GM18867 (cell line): ENCODE data around the gene PPP2R5D.

Experiments used
- ATAC-seq: cut with Tn5 transposase; IDR thresholded peaks from one replicate; pipeline ENCODE4 v1.9.1; 2021; ENCODE audit warnings: mild to moderate bottlenecking, moderate library complexity; ENCODE audit not compliant: unreplicated experiment

Gene PPP2R5D

DNA sequence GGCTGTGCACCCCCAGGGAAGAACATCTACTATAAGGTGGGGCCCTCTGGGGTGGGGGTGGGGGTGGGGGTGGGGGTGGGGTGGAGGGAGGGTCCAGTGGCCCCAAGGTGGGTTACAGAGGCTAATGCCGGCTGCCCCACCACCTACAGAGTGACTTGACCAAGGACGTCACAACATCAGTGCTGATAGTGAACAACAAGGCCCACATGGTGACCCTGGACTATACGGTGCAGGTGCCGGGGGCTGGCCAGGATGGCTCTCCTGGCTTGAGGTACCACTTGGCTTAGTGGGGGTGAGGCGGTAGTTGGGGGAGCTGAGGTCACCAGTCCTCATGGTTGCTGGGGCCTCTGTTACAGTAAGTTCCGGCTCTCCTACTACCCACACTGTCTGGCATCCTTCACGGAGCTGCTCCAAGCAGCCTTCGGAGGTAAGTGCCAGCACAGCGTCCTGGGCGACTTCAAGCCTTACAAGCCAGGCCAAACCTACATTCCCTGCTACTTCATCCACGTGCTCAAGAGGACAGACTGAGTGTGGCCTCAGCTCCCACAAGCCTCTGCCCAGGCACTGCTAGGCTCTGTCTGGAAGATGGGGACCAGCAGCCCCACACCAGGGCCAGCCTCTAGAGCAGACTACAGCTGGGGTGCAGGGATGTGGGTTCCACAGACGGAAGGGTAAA lies 21.1 kb upstream of the PPP2R5D start:
- ATAC-seq, result no peak

DNA sequence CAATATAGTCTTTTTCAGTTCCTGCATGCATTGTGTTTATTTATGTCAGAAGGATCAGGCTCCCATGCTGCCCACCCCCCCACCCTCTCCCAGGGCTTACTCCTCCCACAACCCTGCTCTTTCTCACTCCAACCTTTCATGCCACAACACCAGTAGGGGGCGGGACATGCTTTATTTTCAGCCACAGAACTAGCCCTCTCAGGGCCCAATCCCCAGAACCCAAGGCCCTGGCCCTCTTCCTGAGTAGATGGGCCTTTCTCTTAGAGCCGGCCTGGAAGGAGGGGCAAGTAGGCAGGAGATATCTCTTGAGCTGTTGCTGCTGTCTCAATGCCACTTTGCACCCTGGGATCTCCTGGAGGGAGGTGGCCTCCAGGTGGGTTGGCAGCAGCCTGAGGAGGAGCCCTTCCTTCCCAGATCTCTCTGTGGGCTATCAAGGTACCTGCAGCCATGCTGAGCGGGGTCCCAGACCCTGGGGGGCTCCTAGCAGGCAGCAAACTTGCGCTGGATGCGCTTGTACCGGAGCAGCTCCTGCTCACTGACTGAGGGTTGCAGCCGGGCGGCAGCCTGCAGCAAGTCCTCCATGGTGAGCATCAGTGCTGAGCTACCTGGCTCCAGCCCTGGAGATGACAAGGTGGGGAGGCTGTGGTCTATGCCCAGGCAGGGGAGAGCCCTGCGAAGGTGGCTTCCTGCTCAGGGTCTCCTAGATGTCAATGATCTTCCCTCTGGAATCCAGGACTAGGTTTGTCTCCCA lies 20.3 kb upstream of the PPP2R5D start:
- ATAC-seq, result no peak

DNA sequence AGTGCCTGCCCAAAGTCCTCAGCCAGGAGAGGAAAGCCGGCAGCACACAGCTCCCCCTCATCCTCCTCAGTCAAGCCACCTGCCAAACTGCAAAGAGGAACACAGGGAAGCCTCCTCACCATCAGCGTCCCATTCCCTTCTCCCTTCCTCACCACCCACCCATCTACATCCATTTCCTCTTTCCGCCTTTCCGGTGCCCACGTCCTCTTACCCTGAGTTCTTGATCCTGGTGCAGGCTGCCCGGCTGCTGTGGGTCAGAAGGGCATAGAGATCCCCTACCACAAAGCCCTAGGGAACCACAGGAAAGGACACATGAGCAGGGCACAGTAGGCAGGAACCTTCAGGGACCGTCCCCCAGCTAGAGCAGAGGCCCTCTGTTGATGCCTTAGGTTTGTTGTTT lies 17.8 kb upstream of the PPP2R5D start:
- no peak for ATAC-seq

DNA sequence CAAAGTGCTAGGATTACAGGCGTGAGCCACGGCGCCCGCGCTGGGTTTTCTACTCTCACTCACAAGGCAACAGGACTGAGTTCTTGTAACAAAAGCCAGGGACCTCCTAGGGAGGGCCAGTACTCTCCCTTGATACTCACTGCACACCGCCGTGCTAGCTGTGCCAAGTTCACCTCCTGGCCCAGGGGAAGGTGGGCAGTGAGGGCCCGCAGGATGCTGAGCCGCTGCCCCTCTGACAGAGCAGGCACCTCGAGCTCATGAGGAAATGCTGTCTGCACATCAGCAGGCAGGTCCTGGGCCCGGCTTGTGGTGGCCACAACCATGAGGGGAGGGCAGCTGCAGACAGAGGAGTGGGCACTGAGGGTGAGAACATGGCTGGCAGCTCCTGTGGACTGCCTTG lies 17.1 kb upstream of the PPP2R5D start:
- no peak for ATAC-seq

DNA sequence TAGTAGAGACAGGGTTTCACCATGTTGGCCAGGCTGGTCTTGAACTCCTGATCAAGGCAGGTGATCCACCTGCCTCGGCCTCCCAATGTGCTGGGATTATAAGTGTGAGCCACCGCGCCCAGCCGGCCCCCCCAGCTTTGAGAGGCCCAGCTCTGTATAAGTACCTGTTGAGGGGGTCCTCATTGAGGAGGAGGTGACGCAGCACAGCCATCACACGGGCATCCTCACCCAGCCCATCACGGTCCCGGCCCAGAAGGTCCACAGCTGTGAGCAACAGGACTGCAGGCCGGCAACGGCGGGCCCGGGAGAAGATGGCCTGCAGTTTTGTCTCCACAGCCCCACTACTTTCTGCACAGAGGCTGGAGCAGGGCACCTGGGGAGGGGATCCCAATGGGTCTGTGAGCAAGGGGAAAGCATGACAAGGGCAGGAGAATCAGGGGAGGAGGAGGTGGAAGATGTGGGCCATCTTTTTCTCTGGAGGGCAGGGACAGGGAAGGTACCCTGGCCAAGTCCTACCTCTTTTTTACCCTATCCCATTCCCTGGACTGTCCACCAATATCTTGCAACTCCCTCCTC lies 16.2 kb upstream of the PPP2R5D start:
- no peak for ATAC-seq

DNA sequence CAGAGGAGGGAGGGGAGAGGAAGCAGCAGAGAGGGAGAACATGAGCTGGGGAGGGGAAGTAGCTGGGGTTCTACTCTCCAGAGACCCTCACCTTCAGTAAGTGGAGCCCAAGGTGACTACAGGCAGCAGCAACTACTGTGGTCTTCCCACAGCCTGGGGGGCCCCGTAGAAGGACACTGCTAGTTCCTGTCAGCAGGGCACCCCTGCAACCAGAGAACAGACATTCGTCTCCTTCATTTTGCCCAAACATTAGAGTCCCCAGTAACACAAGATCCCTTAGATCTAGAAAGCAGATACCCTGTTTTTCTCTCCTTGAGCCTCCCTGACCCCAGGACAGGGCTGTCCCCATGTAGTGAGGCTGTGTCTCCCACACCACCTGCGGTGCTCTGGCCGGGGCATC lies 15.6 kb upstream of the PPP2R5D start:
- ATAC-seq, result no peak

DNA sequence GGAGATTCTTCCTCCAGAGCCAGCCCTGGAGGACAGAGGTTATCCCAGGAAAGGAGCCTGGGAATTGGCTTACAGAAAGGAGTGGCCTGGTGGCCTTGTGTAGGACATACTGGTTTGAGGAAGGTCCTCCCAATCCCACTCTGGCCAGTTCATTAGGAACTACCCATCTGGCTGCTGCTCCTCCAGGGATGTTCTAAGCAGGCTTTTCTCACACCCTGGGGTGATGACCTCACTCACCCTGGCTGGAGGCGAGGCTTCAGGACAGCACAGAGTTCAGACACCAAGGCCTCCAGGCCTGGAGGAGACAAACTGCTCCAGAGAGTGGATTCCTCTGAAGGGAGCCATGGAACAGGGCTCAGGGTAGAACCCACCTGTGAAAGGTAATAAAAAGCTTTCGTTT lies 14.9 kb upstream of the PPP2R5D start:
- ATAC-seq, result no peak

DNA sequence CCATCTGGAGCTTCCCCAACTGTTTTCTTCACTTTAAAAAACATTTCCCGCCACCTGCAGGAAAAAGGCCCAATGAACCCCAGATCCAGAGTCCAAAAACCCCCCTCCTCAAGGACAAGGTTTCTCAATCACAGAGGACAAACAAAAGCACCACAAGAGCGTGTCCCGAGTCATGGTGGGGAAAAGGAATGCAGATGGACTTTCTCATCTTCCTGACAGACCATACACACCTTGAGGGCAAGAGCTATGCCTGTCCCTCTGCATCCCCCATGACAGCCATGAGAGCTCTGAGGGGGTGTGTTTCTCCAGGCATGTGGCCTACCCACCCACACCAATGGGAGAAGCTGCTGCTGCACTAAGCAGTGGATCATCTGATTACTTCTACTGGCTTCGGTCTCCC lies 14.4 kb upstream of the PPP2R5D start:
- no peak for ATAC-seq

DNA sequence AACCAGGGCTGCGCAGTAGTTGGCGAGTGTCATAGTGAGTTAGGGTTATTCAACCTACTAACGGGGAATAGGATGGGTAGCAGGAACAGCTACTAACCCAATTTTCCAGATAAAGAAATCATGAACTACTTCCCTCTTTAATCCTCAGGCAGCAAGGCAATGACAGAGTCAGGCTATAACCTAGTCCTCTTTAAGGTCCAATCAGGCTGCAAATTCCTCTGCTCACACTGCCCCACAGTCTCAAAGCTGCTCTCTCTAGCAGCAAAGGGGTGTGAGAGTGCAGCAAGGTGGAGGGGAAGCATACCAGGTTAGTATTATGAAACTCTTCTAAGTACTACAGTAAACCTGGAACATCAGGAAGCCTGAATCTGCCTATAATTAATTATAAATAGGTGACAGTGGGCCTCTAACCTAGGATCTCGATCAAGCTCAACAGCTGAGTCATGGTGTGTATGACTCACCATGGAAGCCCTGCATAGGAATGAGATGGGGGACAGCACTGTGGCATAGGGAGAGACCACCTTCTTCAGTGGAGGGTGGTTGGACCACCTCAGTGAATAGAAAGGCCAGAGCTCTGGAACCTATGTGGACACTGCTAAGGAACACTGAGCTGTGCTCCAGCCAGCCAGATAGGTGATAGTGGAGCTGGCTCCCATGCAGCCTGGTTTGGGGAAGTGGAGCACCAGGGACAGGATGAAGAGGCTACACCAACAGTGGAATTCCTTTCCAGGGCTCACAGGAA lies 13.3 kb upstream of the PPP2R5D start:
- ATAC-seq, result no peak

DNA sequence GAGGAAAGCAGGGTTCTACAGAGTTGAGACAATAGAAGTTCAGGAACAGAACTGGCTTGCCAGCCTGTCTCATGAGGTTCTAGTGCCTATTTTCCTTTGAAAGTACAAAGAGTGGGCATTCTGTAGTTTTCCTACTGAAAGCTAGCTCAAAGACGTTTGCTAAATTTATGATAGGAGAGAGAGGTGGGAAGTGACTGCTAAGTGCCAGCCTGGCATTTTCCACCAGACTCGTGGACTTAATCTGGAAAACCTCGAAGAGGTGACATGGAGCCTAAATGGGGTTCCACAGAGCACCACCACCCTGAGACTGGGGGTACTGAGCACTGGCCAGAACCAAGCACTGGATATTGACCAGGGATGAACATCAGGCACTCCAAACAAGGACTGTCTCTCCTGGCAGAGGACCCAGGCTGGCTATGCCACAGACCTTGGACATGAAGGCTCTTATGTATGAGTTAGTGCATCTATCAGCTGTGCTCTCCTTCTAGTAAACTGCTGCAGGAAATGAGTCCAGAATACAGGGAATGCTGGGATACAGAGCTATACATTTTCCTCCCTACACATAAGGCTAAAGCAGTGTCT lies 12.5 kb upstream of the PPP2R5D start:
- no peak for ATAC-seq

DNA sequence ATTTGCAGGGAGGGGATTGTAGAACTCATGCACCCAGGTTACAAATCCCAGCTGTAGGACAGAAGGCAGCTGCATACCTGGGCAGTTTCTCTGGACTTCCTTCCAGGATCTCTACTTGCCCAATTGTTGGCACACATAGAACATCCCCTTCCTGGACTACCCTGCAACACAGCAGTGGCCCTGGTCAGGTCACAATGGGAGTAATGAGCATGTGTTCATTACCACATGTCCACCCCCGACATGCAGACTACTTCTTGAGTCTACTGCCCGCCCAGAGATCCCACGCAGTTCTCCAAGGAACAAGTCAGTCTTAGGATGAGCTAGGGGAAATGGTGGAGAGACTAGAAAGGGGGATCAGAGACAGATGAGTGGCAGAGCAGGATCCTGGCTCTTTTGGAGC lies 10.4 kb upstream of the PPP2R5D start:
- no peak for ATAC-seq

DNA sequence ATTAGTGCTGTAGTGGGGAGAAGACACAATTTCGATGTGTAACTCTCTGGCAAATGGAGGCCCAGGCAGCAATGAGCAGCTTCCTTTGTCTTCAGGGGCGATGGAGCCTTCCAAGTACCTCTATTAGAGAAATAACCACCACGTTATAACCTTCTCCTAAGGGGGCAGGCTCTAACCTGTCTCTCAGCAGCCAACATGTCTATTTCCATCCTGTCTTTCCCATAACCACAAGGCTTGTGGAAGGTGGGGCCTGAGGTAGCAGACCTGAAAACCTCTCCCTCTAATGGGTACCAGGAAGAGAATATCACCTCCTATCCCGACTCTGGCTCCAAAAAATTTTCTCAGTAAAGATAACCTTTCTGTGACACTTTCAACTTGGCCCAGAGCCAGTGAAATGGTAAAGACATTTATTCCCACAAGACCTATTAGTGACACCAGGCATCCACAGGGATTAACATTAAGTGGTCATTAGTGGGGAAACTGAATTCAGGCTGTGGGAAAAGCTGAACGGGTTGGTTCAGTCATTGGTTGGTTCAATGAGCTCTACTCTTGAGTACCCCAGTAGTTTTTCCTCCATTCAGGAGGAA lies 9.4 kb upstream of the PPP2R5D start:
- no peak for ATAC-seq

DNA sequence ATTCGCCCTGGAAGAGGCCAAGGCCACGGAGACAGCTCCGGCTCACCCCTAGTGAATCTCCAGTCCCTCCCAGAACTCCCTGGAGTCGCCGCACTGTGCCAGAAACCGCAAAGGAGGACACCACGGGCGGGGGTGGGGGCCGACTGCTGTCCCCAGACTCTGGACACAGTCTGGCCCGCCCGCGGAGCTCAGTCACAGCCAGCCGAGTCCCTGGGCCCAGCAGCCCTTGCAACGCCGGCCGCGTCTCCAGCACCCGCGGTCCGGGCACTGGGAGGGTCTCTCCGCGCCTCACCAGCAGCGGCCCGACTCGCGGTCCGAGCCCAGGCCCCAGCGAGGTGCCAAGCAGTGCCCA lies 5.9 kb upstream of the PPP2R5D start:
- no peak for ATAC-seq

DNA sequence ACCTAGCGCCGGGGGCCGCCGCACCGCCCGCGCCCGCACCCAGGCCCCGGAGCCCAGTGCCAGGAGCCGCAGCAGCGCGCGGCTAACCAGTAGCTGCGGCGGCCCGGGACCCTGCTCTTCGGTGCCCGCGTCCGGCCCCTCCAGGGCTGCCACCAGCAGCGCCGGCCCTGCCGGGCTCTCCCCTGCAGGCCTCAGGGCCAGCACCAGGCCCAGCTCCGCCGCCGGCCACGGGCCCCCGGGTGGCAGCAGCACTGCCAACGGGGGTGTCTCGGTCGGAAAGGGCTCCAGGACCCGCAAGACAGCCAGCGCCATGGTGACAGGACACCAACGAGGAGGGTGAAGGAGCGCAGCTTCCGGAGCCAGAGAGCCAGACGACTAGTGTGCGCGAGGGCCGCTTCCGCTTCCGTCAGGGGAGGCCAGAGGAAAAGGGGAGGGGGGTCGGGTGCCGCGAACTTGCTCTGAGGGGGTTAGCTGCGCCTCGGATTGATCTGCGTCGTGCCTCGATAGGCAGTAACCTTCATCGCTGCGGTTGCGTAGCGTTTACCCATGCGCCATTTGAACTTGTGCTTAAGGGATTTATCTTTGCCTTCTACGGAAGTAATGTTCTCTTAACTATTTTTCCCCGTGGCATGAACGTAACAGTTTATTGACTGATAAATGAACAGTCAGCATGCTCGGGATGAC lies 5.4 kb upstream of the PPP2R5D start, which contains the start of gene PEX6:
TSS of gene PEX6 (minus strand) at position 343 of the 684 bp plus-strand sequence. CDS start at position 312, 31 bp downstream.
- ATAC-seq, result peak; percentile 88

DNA sequence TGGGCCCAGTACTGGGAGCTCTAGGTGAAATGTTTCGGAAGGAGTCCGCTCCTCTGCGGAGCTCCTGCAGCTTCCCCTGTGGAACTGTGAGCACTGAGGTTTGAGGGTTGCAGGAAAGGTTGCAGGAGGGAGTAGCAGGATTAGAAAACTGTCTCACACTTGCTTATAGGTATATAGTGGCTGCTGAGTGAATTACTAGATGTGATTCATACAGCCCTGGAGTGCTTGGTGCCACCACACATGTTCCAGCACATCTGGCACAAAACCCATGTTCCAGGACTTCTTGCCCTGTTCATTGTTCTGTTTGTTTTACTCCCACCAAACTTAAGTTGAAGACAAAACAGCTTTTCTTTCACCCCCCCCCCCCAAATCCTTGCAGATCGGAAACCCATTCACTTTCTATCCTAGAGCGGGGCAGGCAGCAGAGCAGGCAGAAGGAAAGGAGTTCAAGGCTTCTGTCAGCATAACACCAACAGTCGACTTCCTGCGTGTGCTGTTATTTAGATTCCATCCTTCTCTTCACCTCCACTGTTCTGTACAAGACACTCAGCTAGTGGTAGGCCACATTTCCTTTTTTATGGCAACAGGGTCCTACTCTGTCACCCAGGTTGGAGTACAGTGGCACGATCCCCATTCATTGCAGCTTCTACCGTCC lies 4.7 kb upstream of the PPP2R5D start:
- no peak for ATAC-seq

DNA sequence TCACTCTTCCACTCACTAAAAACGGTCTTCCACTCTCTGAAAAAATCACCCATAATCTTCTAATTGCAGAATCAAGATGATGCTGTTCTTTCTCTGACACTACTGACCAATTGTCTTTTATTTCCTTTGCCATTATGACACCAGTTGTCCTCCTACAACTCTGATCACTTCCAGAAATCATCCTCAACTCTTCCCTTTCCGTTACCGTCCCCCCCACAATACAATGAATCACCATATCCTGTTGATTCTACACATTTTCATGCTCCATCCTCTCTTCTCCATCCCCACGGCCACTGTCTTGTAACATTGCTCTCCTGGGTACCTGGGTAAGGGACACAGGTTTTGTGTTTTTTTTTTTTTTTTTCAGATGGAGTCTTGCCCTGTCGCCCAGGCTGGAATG lies 2.5 kb upstream of the PPP2R5D start:
- ATAC-seq, result no peak

DNA sequence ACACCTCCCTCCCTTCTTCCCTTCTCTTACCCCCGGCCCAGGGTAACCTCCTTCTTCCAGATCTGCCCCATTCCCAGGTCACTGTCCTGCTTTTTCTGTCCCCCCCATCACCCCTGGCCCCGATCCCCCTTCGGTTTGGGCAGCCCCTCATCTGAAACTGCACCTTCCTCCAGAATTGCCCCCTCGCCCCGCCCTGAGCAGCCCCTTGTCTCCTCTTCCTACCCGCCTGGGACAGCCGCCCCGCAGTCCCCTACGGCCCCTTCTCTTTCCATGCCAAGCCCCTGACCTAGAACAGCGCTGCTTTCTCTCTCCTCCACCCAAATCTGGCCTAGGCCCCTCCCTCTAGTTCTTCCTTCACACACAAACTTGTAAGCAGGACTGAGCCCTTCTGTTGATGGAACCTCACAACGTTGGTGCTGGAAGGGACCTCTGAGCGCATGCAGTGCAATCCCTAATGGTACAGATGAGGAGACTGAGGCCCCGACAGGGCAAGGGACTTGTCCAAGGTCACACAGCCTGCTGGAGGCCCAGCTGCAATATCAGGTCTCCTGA lies 630 bp downstream of the PPP2R5D start:
- ATAC-seq, result no peak

DNA sequence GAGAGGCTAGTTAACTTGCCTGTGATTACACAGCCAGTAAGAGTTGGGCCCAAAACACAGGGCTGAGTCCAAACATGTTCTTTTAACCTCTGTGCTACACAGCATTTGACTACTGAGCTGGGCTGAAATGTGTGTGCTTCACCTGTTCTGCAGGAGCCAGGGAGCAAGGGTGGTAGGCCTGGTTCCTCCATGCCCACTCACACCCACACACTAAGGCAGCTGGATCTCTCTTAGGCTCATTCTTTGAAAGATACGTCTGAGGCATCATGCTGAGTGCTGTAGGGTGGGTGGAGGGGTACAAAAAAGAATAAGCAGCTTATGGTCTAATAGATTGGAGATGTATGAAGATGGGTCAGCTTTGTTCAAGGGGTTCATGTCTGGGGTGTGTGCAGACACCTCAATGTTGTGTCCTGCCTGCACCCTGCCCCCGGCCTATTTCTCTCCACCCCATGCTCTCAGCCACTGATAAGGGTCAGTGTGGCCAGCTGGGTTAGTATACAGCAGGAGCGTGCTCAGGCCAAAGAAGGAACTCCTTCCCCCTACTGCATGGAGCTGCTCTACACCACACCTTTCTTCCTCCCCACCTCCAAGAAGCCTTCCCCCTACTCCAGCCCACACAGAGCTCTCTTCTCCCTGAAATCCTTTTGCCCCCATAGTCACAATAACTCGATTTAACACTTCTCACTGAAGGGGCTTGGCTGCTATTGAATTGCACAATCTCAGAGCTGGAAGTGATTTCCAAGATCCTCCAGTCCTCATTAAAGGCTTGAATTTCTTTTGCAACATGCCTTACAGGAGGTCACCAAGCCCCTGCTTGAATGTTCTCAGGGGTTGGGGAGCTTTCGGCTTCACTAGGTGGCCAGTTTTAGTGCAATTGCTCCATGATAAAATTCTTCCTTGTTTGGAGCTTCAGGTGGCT lies 3.4 kb downstream of the PPP2R5D start:
- no peak for ATAC-seq
